HG03342 (cell line): Measurements from ENCODE around the gene ZSCAN23.
"Not testable (repeated sequence)": the region's sequence is repeated elsewhere in the genome, so short reads cannot be mapped to it uniquely, and the experiment has no call there.

Source experiments
- ATAC-seq: cut with Tn5 transposase; IDR thresholded peaks from one replicate; pipeline ENCODE4 v1.9.1; 2021; ENCODE audit warnings: mild to moderate bottlenecking, moderate library complexity; ENCODE audit not compliant: unreplicated experiment

ZSCAN23 gene

GRCh38 chr6:28443112-28443773 is at the start of gene ZSCAN23:
TSS of gene ZSCAN23 (minus strand) at chr6:28443491. CDS start at chr6:28436266, 7,225 bp downstream.
- peak; percentile 96 for ATAC-seq

- ATAC-seq, result no peak
Observed at GRCh38 chr6:28491984-28492317, 48.7 kb upstream of the ZSCAN23 start.

GRCh38 chr6:28490205-28490890 is 47.1 kb upstream of the ZSCAN23 start:
- ATAC-seq, result no peak

GRCh38 chr6:28489366-28490204 is 46.3 kb upstream of the ZSCAN23 start:
- ATAC-seq, result peak; percentile 61

- no peak for ATAC-seq
Observed at GRCh38 chr6:28488916-28489365, 45.6 kb upstream of the ZSCAN23 start.

- ATAC-seq, result no peak
Observed at GRCh38 chr6:28486988-28487742, 43.9 kb upstream of the ZSCAN23 start.

- no peak for ATAC-seq
Observed at GRCh38 chr6:28486533-28486932, 43.2 kb upstream of the ZSCAN23 start.

GRCh38 chr6:28485482-28485881 is 42.2 kb upstream of the ZSCAN23 start:
- no peak for ATAC-seq

GRCh38 chr6:28480253-28480932 is 37.1 kb upstream of the ZSCAN23 start:
- ATAC-seq, result no peak

- no peak for ATAC-seq
Observed at GRCh38 chr6:28478518-28478917, 35.2 kb upstream of the ZSCAN23 start.

GRCh38 chr6:28474441-28475219 is 31.3 kb upstream of the ZSCAN23 start:
- ATAC-seq, result no peak

- not testable (repeated sequence) for ATAC-seq
Observed at GRCh38 chr6:28469153-28469745, 26.0 kb upstream of the ZSCAN23 start.

- no peak for ATAC-seq
Observed at GRCh38 chr6:28468056-28468455, 24.8 kb upstream of the ZSCAN23 start.

GRCh38 chr6:28462401-28462800 is 19.1 kb upstream of the ZSCAN23 start:
- no peak for ATAC-seq

GRCh38 chr6:28458568-28458967 is 15.3 kb upstream of the ZSCAN23 start:
- ATAC-seq, result no peak

- ATAC-seq, result no peak
Observed at GRCh38 chr6:28449056-28449455, 5.8 kb upstream of the ZSCAN23 start.

- ATAC-seq, result not testable (repeated sequence)
Observed at GRCh38 chr6:28447512-28447906, 4.2 kb upstream of the ZSCAN23 start.

GRCh38 chr6:28446818-28447511 is 3.7 kb upstream of the ZSCAN23 start:
- ATAC-seq, result no peak

- ATAC-seq, result not testable (repeated sequence)
Observed at GRCh38 chr6:28444759-28445158, 1.5 kb upstream of the ZSCAN23 start.
